Astrocyte of the spinal cord (primary cell): Measurements from ENCODE around the gene RAN.
"Not testable (repeated sequence)": the region's sequence is repeated elsewhere in the genome, so short reads cannot be mapped to it uniquely, and the experiment has no call there.

ENCODE experiments used
- DNase-seq: peaks from one replicate; pipeline ENCODE4 v3.0.0; 2011; ENCODE audit warnings: low read depth, low spot score
- H3K4me3 ChIP-seq: 2 replicates; pipeline ENCODE4 v1.5.1; 2011; ENCODE audit warnings: low read depth, mild to moderate bottlenecking, low read length, moderate library complexity
- CTCF ChIP-seq: IDR thresholded peaks from 2 replicates; pipeline ENCODE4 v1.5.1; 2012; ENCODE audit warnings: low read depth, mild to moderate bottlenecking, low read length, inconsistent platforms
- in situ Hi-C: cut with HindIII; loops from 2 replicates; pipeline ENCODE4 v1.10.0; 2017; ENCODE audit warnings: low sequenced_read_pairs

The RAN gene

DNA sequence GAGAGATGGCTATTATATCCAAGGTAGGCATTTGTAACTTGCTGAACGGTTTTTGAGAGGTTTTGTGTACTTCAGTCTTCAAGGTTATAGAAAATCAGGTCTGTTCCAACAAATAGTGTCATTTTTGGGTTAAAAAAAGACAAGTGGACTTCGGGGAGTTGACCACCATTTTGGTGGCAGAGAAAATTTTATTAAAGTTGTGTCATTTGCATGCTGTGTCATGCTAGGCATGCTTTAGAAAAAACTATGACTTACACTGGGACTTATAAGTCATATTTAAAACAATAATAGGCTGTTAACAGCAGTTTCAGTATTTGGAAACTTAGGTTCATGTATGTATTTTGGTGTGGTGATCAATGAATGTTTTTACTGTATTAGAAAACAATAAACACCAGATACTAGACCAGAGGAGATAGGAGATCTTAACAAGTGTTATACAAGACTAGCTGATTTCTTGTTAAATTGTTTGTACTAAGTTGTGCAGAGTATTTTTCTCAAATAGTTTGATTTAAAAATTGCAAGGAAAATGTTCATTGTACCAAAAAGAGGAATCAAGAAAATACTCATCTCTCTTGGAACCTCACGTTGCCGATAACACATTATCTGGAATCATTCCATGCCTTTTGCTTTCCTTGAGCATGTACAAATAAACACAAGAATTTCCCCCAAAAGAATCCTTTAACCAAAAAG, 1.4 kb downstream of the RAN start:
- peak overlapping the region; percentile 79 for H3K4me3 ChIP-seq
- in situ Hi-C loops = no loop called here
- DNase-seq = no peak
- no peak for TF ChIP-seq CTCF

DNA sequence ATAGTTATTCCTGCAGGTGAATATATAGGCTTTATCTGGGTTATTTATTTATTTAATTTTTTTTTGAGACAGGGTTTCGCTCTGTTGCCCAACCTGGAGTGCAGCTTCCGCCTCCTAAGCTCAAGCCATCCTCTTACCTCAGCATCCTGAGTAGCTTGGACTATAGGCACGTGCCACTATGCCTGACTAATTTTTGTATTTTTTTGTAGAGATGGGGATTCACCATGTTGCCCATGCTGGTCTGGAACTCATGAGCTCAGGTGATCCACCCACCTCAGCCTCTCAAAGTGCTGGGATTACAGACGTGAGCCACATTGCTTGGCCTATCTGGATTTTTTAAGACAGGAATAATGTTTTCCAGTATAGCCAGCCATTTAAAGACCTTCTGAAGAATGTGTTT, 2.0 kb downstream of the RAN start:
- TF ChIP-seq CTCF = no peak
- DNase-seq = no peak
- in situ Hi-C loops = no loop called here
- H3K4me3 ChIP-seq = peak overlapping the region; percentile 79

GRCh38 chr12:130874696-130875095, 2.8 kb downstream of the RAN start:
- in situ Hi-C loops = no loop called here
- TF ChIP-seq CTCF = no peak
- H3K4me3 ChIP-seq = no peak overlapping the region
- DNase-seq = no peak

DNA sequence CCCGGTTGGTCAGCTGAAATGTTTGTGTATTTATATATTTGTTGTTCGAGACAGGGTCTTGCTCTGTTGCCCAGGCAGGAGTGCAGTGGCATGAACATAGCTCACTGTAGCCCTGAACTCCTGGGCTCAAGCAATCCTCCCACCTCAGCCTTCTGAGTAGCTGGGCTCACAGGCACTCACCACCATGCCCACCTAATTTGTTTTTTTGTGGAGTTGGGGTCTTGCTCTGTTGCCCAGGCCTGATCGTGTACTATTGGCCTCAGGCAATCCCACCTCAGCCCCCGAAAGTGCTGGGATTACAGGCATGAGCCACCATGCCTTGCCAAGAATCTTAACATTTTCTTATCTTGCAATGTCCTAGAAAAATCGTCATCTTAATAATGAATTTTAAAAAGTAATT, 3.3 kb downstream of the RAN start:
- no peak overlapping the region for H3K4me3 ChIP-seq
- no peak for TF ChIP-seq CTCF
- no peak for DNase-seq
- in situ Hi-C loops = no loop called here

GRCh38 chr12:130875708-130876107, 3.8 kb downstream of the RAN start:
- DNase-seq, H3K4me3 ChIP-seq, in situ Hi-C loops: not testable (repeated sequence)

- H3K4me3 ChIP-seq = no peak overlapping the region
- no peak for TF ChIP-seq CTCF
- no peak for DNase-seq
- in situ Hi-C loops = no loop called here
These were observed 4.4 kb downstream of the RAN start for GRCh38 chr12:130876297-130876696.

DNA sequence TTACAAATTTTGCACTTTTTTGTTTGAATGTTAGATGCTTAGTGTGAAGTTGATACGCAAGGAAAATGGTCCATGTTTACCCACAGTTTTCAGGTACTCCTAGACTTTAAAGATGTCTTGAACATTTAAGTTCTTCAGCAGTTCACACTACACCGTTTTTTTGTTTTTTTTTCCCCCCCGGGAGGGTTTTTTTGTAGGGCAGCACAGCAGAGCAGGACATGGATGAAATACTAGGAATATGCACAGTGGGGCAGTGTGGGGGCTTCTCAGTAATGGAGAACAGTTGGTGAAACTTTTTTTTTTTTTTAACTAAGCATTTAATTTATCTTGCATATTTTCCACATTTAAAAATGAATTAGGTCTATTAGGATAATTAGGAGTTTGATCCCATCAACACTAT, 4.9 kb downstream of the RAN start:
- in situ Hi-C loops = no loop called here
- no peak for TF ChIP-seq CTCF
- no peak overlapping the region for H3K4me3 ChIP-seq
- no peak for DNase-seq
